Measurements from ENCODE around the gene AANAT.

DNA sequence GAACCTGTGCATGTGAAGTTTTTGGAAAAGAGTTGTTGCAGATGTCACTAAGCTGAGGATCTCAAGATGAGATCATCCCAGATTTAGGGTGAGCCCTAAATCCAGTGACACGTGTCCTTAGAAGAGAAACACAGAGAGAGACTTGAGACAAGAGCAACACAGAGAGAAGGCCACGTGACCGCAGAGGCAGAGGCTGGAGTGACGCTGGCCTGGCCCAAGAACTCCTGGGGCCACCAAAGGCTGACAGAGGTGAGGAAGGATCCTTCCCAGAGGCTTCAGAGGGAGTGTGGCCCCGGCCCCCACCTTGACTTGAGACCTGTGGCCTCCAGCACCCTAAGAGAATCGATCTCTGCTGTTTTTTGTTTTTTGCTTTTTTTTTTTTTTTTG lies 45.9 kb downstream of the AANAT start:
- TF ChIP-seq POLR2AphosphoS5 (IDR thresholded peaks at IDR 0.05) (no peak), CTCF (IDR thresholded peaks at IDR 0.05) (no peak), POLR2A (IDR thresholded peaks at IDR 0.05) (no peak), EP300 (IDR thresholded peaks at IDR 0.05) (no peak)
